Mammary epithelial cell (primary cell): ENCODE measurements around the gene PCNX2.

ENCODE experiments used
- EZH2 ChIP-seq: IDR thresholded peaks from 2 replicates; pipeline ENCODE4 v1.6.1; 2012; ENCODE audit warnings: low read length, inconsistent platforms, borderline replicate concordance
- TF ChIP-seq, protein P1 (sequence below), 2 donors: IDR thresholded peaks in 1 of 2; conservative IDR thresholded peaks in 1 of 2; 2 replicates each; pipeline ENCODE4 v1.5.1; 2011 to 2012; ENCODE audit warnings: inconsistent platforms in 2 of 2, low read length in 2 of 2, mild to moderate bottlenecking in 2 of 2, control low read depth in 1 of 2, low read depth in 1 of 2; ENCODE audit not compliant: insufficient read depth in 1 of 2; ENCODE audit errors: extremely low read depth in 1 of 2

DNA sequence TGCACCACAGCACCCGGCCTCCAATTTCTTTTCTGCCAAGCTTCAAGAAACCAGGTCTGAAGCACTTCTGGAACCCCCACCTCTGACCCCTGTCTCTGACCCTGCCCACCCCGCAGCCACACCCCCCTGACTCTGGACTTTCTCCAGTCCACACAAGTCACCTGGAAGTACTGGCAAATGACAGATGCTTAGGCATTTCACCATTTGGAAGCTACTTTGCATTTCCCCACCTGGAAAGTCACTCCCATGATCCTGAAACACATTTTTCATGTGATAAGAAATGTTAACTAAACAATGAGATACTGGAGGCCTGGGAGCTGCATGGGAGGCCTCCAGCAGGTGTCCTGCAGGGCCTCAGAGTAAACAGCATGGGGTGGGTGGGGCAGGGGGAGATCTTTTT, 299.4 kb downstream of the PCNX2 start:
- TF ChIP-seq, protein P1, sequence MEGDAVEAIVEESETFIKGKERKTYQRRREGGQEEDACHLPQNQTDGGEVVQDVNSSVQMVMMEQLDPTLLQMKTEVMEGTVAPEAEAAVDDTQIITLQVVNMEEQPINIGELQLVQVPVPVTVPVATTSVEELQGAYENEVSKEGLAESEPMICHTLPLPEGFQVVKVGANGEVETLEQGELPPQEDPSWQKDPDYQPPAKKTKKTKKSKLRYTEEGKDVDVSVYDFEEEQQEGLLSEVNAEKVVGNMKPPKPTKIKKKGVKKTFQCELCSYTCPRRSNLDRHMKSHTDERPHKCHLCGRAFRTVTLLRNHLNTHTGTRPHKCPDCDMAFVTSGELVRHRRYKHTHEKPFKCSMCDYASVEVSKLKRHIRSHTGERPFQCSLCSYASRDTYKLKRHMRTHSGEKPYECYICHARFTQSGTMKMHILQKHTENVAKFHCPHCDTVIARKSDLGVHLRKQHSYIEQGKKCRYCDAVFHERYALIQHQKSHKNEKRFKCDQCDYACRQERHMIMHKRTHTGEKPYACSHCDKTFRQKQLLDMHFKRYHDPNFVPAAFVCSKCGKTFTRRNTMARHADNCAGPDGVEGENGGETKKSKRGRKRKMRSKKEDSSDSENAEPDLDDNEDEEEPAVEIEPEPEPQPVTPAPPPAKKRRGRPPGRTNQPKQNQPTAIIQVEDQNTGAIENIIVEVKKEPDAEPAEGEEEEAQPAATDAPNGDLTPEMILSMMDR (conservative IDR thresholded peaks at IDR 0.05 in 1 of 2, IDR thresholded peaks at IDR 0.05 in 1 of 2; ENCODE audit: extremely low read depth in 1 of 2, insufficient read depth in 1 of 2, low read depth in 1 of 2, low read length in 2 of 2) = no peak
- no peak for TF ChIP-seq EZH2
